K562 (cell line): ENCODE results near the gene HADHA.

ENCODE experiments used
- BRF2 ChIP-seq: IDR thresholded peaks from 3 replicates; pipeline ENCODE4 v1.6.1; 2011; ENCODE audit warnings: borderline replicate concordance, mild to moderate bottlenecking; ENCODE audit not compliant: insufficient read length, insufficient read depth
- CCAR2 ChIP-seq: fragments of 200-400 bp; formaldehyde crosslinking; IDR thresholded peaks from 2 replicates; pipeline ENCODE4 v1.6.1; 2017; ENCODE audit warnings: mild to moderate bottlenecking, low read depth, low read length
- EZH2 ChIP-seq: IDR thresholded peaks from 2 replicates; pipeline ENCODE4 v1.6.1; 2012; ENCODE audit warnings: low read depth, mild to moderate bottlenecking, inconsistent platforms, low read length, borderline replicate concordance
- MIER1 ChIP-seq: fragments of 450-650 bp; IDR thresholded peaks from 2 replicates; pipeline ENCODE4 v1.6.1; 2016; ENCODE audit warnings: antibody characterized with exemption, mild to moderate bottlenecking, low read depth
- POLR2A ChIP-seq: fragments of 450-650 bp; conservative IDR thresholded peaks from 2 replicates; pipeline ENCODE4 v1.6.1; 2016
- RFX5 ChIP-seq: IDR thresholded peaks from 2 replicates; pipeline ENCODE4 v1.6.1; 2011; ENCODE audit warnings: low read depth, mild to moderate bottlenecking, improper control_type of control experiment, low read length
- SREBF2 ChIP-seq: sonication (generic); formaldehyde crosslinking; IDR thresholded peaks from 2 replicates; pipeline ENCODE4 v1.4.0; 2020; ENCODE audit warnings: mild to moderate bottlenecking, missing genetic modification reagents
- THRAP3 ChIP-seq: fragments of 450-650 bp; IDR thresholded peaks from 2 replicates; pipeline ENCODE4 v1.6.1; 2016; ENCODE audit warnings: mild to moderate bottlenecking, inconsistent platforms, borderline replicate concordance
- ZFPM2 ChIP-seq: fragments of 250-450 bp; sonication (Bioruptor Pico); IDR thresholded peaks from 2 replicates; pipeline ENCODE4 v1.5.1; 2022; ENCODE audit warnings: mild to moderate bottlenecking
- ZNF311 ChIP-seq: fragments of 250-450 bp; sonication (Bioruptor Pico); IDR thresholded peaks from 2 replicates; pipeline ENCODE4 v1.4.0; 2020; ENCODE audit warnings: mild to moderate bottlenecking, moderate library complexity
- ZNF324 ChIP-seq: fragments of 250-450 bp; sonication (Bioruptor Pico); IDR thresholded peaks from 2 replicates; pipeline ENCODE4 v1.4.0; 2020; ENCODE audit warnings: mild to moderate bottlenecking
- TF ChIP-seq, protein P1 (sequence below): sonication (generic); formaldehyde crosslinking; IDR thresholded peaks from 2 replicates; pipeline ENCODE4 v1.8.1; 2023; ENCODE audit warnings: mild to moderate bottlenecking, missing genetic modification reagents
- TF ChIP-seq, protein P2 (sequence below): sonication (generic); formaldehyde crosslinking; IDR thresholded peaks from 2 replicates; pipeline ENCODE4 v1.8.1; 2023; ENCODE audit warnings: mild to moderate bottlenecking, missing genetic modification reagents

DNA sequence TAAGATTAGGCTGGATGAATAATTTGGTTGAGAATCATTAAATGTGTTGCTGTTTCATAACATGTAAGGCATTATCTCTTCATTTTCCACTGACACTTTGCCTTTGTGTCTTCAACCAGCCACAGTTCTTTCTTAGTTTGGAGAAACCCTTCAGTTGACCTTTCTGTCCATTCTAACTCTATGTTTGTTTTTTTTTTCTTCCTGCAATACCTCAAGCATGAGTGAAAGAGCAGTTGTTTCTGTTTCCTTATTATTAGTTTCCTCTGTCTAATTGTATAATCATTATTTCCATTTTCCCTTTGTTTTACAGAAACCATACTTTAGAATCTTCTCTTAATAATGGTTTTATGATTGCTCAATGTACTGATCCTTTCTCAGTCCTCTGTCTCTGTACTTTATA is 25.9 kb upstream of the HADHA start:
- TF ChIP-seq POLR2A (no peak), ZNF311 (CRISPR knock-in tag) (no peak), ZFPM2 (CRISPR knock-in tag) (no peak), ZNF324 (CRISPR knock-in tag) (no peak), EZH2 (no peak), CCAR2 (no peak), RFX5 (no peak), BRF2 (no peak), THRAP3 (no peak), SREBF2 (CRISPR knock-in tag) (no peak), MIER1 (no peak)
- TF ChIP-seq, protein P1, sequence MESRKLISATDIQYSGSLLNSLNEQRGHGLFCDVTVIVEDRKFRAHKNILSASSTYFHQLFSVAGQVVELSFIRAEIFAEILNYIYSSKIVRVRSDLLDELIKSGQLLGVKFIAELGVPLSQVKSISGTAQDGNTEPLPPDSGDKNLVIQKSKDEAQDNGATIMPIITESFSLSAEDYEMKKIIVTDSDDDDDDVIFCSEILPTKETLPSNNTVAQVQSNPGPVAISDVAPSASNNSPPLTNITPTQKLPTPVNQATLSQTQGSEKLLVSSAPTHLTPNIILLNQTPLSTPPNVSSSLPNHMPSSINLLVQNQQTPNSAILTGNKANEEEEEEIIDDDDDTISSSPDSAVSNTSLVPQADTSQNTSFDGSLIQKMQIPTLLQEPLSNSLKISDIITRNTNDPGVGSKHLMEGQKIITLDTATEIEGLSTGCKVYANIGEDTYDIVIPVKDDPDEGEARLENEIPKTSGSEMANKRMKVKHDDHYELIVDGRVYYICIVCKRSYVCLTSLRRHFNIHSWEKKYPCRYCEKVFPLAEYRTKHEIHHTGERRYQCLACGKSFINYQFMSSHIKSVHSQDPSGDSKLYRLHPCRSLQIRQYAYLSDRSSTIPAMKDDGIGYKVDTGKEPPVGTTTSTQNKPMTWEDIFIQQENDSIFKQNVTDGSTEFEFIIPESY (CRISPR knock-in tag), result no peak
- TF ChIP-seq, protein P2, sequence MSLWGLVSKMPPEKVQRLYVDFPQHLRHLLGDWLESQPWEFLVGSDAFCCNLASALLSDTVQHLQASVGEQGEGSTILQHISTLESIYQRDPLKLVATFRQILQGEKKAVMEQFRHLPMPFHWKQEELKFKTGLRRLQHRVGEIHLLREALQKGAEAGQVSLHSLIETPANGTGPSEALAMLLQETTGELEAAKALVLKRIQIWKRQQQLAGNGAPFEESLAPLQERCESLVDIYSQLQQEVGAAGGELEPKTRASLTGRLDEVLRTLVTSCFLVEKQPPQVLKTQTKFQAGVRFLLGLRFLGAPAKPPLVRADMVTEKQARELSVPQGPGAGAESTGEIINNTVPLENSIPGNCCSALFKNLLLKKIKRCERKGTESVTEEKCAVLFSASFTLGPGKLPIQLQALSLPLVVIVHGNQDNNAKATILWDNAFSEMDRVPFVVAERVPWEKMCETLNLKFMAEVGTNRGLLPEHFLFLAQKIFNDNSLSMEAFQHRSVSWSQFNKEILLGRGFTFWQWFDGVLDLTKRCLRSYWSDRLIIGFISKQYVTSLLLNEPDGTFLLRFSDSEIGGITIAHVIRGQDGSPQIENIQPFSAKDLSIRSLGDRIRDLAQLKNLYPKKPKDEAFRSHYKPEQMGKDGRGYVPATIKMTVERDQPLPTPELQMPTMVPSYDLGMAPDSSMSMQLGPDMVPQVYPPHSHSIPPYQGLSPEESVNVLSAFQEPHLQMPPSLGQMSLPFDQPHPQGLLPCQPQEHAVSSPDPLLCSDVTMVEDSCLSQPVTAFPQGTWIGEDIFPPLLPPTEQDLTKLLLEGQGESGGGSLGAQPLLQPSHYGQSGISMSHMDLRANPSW (CRISPR knock-in tag), result no peak
